Tibial nerve (tissue), 3 donors: Measurements from ENCODE around the gene VGLL2.

Source experiments
- POLR2A ChIP-seq, 2 donors: fragments of 450-650 bp; IDR thresholded peaks; one replicate each; pipeline ENCODE4 v1.6.1; 2017; ENCODE audit warnings: antibody characterized with exemption in 2 of 2, mild to moderate bottlenecking in 2 of 2, moderate library complexity in 2 of 2
- TF ChIP-seq, protein P1 (sequence below), 5 experiments: fragments of 200-600 bp in 3 of 5; fragments of 450-650 bp in 2 of 5; sonication (generic) in 3 of 5; IDR thresholded peaks; one replicate each; pipeline ENCODE4 v1.5.1; 2016 to 2019; ENCODE audit warnings: antibody characterized with exemption in 5 of 5, mild to moderate bottlenecking in 3 of 5, moderate library complexity in 2 of 5

DNA sequence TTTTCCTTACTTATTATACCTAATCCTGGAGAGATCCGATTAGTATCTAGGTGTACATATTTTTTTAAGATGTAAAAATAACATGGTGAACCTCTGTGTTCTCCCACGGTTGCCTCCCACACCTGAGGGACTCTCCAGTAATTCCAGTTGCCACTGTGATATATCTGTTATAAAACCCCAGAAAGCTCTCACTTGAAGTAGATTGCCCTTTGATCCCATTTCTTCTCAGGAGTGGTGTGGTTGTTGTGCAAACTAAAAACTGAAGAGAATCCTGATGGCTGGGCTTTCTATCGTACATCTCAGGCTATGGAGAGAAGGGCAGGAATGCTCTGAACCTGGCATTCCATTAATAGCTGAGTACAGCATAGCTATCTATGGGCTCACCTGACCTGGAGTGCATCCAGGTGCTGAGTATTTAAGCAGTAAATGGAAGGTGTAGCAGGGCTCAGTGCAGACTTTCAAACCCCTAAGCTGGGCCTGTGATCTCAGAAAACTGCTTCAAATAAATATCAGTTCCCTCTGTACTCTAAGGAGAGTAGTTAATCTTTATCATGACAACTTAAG is 41.0 kb downstream of the VGLL2 start:
- TF ChIP-seq, protein P1, sequence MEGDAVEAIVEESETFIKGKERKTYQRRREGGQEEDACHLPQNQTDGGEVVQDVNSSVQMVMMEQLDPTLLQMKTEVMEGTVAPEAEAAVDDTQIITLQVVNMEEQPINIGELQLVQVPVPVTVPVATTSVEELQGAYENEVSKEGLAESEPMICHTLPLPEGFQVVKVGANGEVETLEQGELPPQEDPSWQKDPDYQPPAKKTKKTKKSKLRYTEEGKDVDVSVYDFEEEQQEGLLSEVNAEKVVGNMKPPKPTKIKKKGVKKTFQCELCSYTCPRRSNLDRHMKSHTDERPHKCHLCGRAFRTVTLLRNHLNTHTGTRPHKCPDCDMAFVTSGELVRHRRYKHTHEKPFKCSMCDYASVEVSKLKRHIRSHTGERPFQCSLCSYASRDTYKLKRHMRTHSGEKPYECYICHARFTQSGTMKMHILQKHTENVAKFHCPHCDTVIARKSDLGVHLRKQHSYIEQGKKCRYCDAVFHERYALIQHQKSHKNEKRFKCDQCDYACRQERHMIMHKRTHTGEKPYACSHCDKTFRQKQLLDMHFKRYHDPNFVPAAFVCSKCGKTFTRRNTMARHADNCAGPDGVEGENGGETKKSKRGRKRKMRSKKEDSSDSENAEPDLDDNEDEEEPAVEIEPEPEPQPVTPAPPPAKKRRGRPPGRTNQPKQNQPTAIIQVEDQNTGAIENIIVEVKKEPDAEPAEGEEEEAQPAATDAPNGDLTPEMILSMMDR (IDR thresholded peaks at IDR 0.05): no peak
- no peak for TF ChIP-seq POLR2A (IDR thresholded peaks at IDR 0.05)
